H1 (cell line): ENCODE results near the gene TNS3. TPM values are rescaled to one million over a fixed set of nuclear protein-coding genes. Genes with fewer than 3 reads are reported as not detected.
A peak's percentile ranks its signal among the peaks of the same experiment; 100 is the strongest.

Source experiments
- CTCF ChIA-PET: fragments of 300-600 bp; sonication (Branson Sonifier 250); formaldehyde crosslinking; loops from one replicate; lab custom pipeline; 2021; ENCODE audit not compliant: partially characterized antibody; lab: Charles Lee
- POLR2A ChIA-PET: fragments of 300-600 bp; sonication (Branson Sonifier 250); formaldehyde crosslinking; loops from one replicate; lab custom pipeline; 2021; ENCODE audit warnings: inconsistent platforms; ENCODE audit not compliant: partially characterized antibody; lab: Charles Lee
- DNase-seq, 2 experiments: peaks; one replicate each; pipeline versions ENCODE4 v3.0.0 to v3.0.0-alpha.2; 2010 to 2022; ENCODE audit warnings: low spot score in 2 of 2, low read depth in 1 of 2, mixed read lengths in 1 of 2
- FAIRE-seq: peaks from 2 replicates; lab custom pipeline; 2011; peaks lifted over from hg19 to GRCh38; lab: Jason Lieb, UNC
- H2AFZ ChIP-seq: 2 replicates; pipeline ENCODE4 v1.8.1; 2012; ENCODE audit warnings: low read length, inconsistent platforms
- H2AK5ac ChIP-seq: 2 replicates; pipeline ENCODE4 v1.6.1; 2013; ENCODE audit warnings: low read depth, low read length
- H2BK120ac ChIP-seq: replicated peaks from 2 replicates; pipeline ENCODE3; 2013; ENCODE audit warnings: low read depth, low read length, inconsistent platforms
- H2BK12ac ChIP-seq: 2 replicates; pipeline ENCODE4 v1.6.1; 2013; ENCODE audit warnings: low read depth, low read length
- H2BK15ac ChIP-seq: 2 replicates; pipeline ENCODE4 v1.6.1; 2013; ENCODE audit warnings: low read length
- H2BK20ac ChIP-seq: 2 replicates; pipeline ENCODE4 v1.6.1; 2013; ENCODE audit warnings: low read length
- H2BK5ac ChIP-seq: 2 replicates; pipeline ENCODE4 v1.6.1; 2013; ENCODE audit warnings: low read depth, low read length
- H3K14ac ChIP-seq: 2 replicates; pipeline ENCODE4 v1.6.1; 2013; ENCODE audit warnings: inconsistent platforms; ENCODE audit not compliant: insufficient read length
- H3K18ac ChIP-seq: 2 replicates; pipeline ENCODE4 v1.6.1; 2013; ENCODE audit warnings: low read length; ENCODE audit errors: extremely low read depth
- H3K23ac ChIP-seq: 2 replicates; pipeline ENCODE4 v1.6.1; 2013; ENCODE audit warnings: inconsistent platforms; ENCODE audit not compliant: insufficient read length
- H3K23me2 ChIP-seq: 2 replicates; pipeline ENCODE4 v1.6.1; 2013; ENCODE audit warnings: low read depth, low read length
- H3K27ac ChIP-seq: 2 replicates; pipeline ENCODE4 v1.6.1; 2011; ENCODE audit warnings: low read depth, low read length, inconsistent platforms
- H3K27me3 ChIP-seq, 4 experiments: replicated peaks in 1 of 4; 1 replicate in 1 of 4; 2 replicates in 3 of 4; pipeline versions ENCODE4 v1.6.1 to v1.8.1; 2011 to 2013; ENCODE audit warnings: low read length in 3 of 4, mild to moderate bottlenecking in 3 of 4, inconsistent platforms in 2 of 4, mixed read lengths in 2 of 4, moderate library complexity in 1 of 4; ENCODE audit not compliant: control insufficient read depth in 3 of 4, insufficient read depth in 3 of 4; ENCODE audit errors: extremely low read depth in 1 of 4
- H3K36me3 ChIP-seq, 4 experiments: 2 replicates each; pipeline versions ENCODE4 v1.6.1 to v1.8.1; 2011 to 2013; ENCODE audit warnings: mild to moderate bottlenecking in 4 of 4, low read length in 3 of 4, moderate library complexity in 2 of 4, control low read depth in 1 of 4, inconsistent platforms in 1 of 4; ENCODE audit not compliant: insufficient read depth in 4 of 4, control insufficient read depth in 2 of 4
- H3K4ac ChIP-seq: replicated peaks from 2 replicates; pipeline ENCODE3; 2013; ENCODE audit warnings: low read length, low read depth, mixed read lengths, inconsistent platforms; ENCODE audit not compliant: insufficient read length
- H3K4me1 ChIP-seq, 4 experiments: replicated peaks in 1 of 4; 1 replicate in 1 of 4; 2 replicates in 3 of 4; pipeline versions ENCODE4 v1.6.1 to v1.8.1; 2011 to 2013; ENCODE audit warnings: low read length in 3 of 4, inconsistent platforms in 2 of 4, mixed read lengths in 1 of 4; ENCODE audit not compliant: insufficient read depth in 4 of 4, control insufficient read depth in 3 of 4
- H3K4me2 ChIP-seq, 2 experiments: 2 replicates each; pipeline versions ENCODE4 v1.6.1 to v1.8.1; 2011 to 2013; ENCODE audit warnings: low read depth in 2 of 2, low read length in 2 of 2, control low read depth in 1 of 2, inconsistent platforms in 1 of 2, mild to moderate bottlenecking in 1 of 2; ENCODE audit not compliant: insufficient read depth in 1 of 2
- H3K4me3 ChIP-seq, 4 experiments: fragments of 200-600, 300-600 bp in 1 of 4; sonication (generic), shearing (Covaris generic), sonication (Bioruptor Twin) in 1 of 4; 2 replicates each; pipeline versions ENCODE4 v1.5.1 to v1.8.1; 2011 to 2016; ENCODE audit warnings: low read length in 4 of 4, low read depth in 3 of 4, control low read depth in 2 of 4, inconsistent platforms in 2 of 4, mild to moderate bottlenecking in 2 of 4, mixed read lengths in 1 of 4, moderate library complexity in 1 of 4; ENCODE audit not compliant: insufficient read depth in 2 of 4; ENCODE audit errors: extremely low read depth in 1 of 4
- H3K56ac ChIP-seq: replicated peaks from 2 replicates; pipeline ENCODE3; 2013; ENCODE audit warnings: low read depth, mild to moderate bottlenecking, mixed read lengths, low read length, inconsistent platforms; ENCODE audit not compliant: insufficient read length
- H3K79me1 ChIP-seq: 2 replicates; pipeline ENCODE4 v1.6.1; 2013; ENCODE audit warnings: low read depth, low read length, control low read depth
- H3K79me2 ChIP-seq, 2 experiments: 2 replicates each; pipeline versions ENCODE4 v1.6.1 to v1.8.1; 2012 to 2013; ENCODE audit warnings: low read length in 2 of 2, mild to moderate bottlenecking in 2 of 2, inconsistent platforms in 1 of 2; ENCODE audit not compliant: insufficient read depth in 2 of 2, control insufficient read depth in 1 of 2
- H3K9ac ChIP-seq, 4 experiments: replicated peaks in 1 of 4; 1 replicate in 1 of 4; 2 replicates in 3 of 4; pipeline versions ENCODE4 v1.6.1 to v1.8.1; 2011 to 2013; ENCODE audit warnings: low read depth in 3 of 4, low read length in 3 of 4, control low read depth in 2 of 4, mild to moderate bottlenecking in 2 of 4, moderate library complexity in 2 of 4, inconsistent platforms in 1 of 4; ENCODE audit errors: extremely low read depth in 1 of 4
- H3K9me3 ChIP-seq, 2 experiments: 2 replicates each; pipeline versions ENCODE4 v1.6.1 to v1.8.1; 2012 to 2013; ENCODE audit warnings: mild to moderate bottlenecking in 2 of 2, moderate library complexity in 2 of 2, control low read depth in 1 of 2, inconsistent platforms in 1 of 2, low read depth in 1 of 2, low read length in 1 of 2, mixed read lengths in 1 of 2; ENCODE audit not compliant: insufficient read depth in 2 of 2
- H4K20me1 ChIP-seq, 2 experiments: replicated peaks in 1 of 2; 2 replicates each; pipeline versions ENCODE3 to v1.8.1; 2011 to 2013; ENCODE audit warnings: inconsistent platforms in 2 of 2, low read length in 2 of 2, mild to moderate bottlenecking in 1 of 2; ENCODE audit not compliant: insufficient read depth in 2 of 2, control insufficient read depth in 1 of 2
- H4K5ac ChIP-seq: 2 replicates; pipeline ENCODE4 v1.6.1; 2013; ENCODE audit warnings: low read length, low read depth, mixed read lengths, inconsistent platforms; ENCODE audit not compliant: insufficient read length
- H4K8ac ChIP-seq: 2 replicates; pipeline ENCODE4 v1.8.0; 2013; ENCODE audit warnings: mild to moderate bottlenecking, moderate library complexity, low read length, inconsistent platforms; ENCODE audit not compliant: insufficient read depth; ENCODE audit errors: extremely low read depth
- H4K91ac ChIP-seq: replicated peaks from 2 replicates; pipeline ENCODE3; 2013; ENCODE audit warnings: low read length, mixed read lengths, inconsistent platforms; ENCODE audit not compliant: insufficient read length
- BACH1 ChIP-seq: IDR thresholded peaks from 2 replicates; pipeline ENCODE4 v1.6.1; 2012; ENCODE audit warnings: low read length, improper control_type of control experiment
- BRCA1 ChIP-seq: IDR thresholded peaks from 2 replicates; pipeline ENCODE4 v1.6.1; 2012; ENCODE audit warnings: low read depth, low read length, improper control_type of control experiment
- SIN3A ChIP-seq, 2 experiments: IDR thresholded peaks in 1 of 2; conservative IDR thresholded peaks in 1 of 2; 2 replicates each; pipeline ENCODE4 v1.6.1; 2011 to 2012; ENCODE audit warnings: low read length in 2 of 2, improper control_type of control experiment in 1 of 2, low read depth in 1 of 2, mild to moderate bottlenecking in 1 of 2
- SP1 ChIP-seq: IDR thresholded peaks from 2 replicates; pipeline ENCODE4 v1.6.1; 2011; ENCODE audit warnings: low read depth, low read length
- WGBS, 2 experiments: shearing (Covaris generic) in 1 of 2; methylation state at CpG; one replicate each; pipeline versions ENCODE4 v1.1.6 to v1.1.7; 2013 to 2015; ENCODE audit warnings: low lambda C conversion rate in 2 of 2, mixed read lengths in 2 of 2, inconsistent platforms in 1 of 2, low coverage in 1 of 2, missing lambda C conversion rate in 1 of 2; ENCODE audit not compliant: insufficient replicate concordance in 2 of 2, insufficient coverage in 1 of 2, insufficient read length in 1 of 2; ENCODE audit errors: extremely low coverage in 1 of 2, missing lambda C conversion rate in 1 of 2; 5-methylcytosine and 5-hydroxymethylcytosine counted together
- polyA plus RNA-seq, 7 experiments: library from polyadenylated mRNA; depleted of rRNA in 3 of 7; stranded (reverse) in 5 of 7; unstranded in 2 of 7; fragments of >200 nt in 5 of 7; fragments of 200-250 nt in 2 of 7; gene quantifications; 1 replicate in 5 of 7; 2 replicates in 1 of 7; 4 replicates in 1 of 7; pipeline versions ENCODE4 v1.2.1 to v1.2.3, GENCODE V29; 2011 to 2013; ENCODE audit warnings: missing spikeins in 2 of 7, mixed read lengths in 2 of 7
- total RNA-seq: library from RNA; stranded (reverse); fragmentation: NEBNext Ultra II Directional; extraction: Animal tissue kit (Norgen Biotek cat#: 25700); gene quantifications from 2 replicates; pipeline ENCODE4 v1.2.1, GENCODE V29; 2021

TNS3 gene
- total and polyA plus RNA-seq, 2 of the 8 experiments (the other 6 are each of a cell fraction or from before 2014, with no cell fraction given), result 11.9 to 24.2 TPM

DNA sequence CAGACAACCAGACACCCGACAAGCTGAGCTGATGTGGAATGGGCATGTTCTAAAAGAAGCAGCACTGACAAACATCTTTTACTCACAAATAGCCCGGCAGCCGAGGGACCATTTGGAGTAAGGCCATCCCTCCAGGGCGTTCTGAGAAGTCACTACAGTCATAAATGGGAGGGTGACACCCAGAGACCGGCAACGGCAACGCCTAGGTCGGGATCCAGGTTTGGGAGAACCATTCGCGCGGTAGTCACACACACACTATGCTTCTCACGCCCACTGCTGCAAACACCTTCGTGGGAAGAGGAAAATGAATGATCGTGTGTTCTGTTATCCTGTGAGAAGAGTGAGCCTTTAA, 9.8 kb downstream of the TNS3 start:
- CTCF ChIA-PET, result interaction anchor here (1.2 to 2.2 kb wide), 5 partner anchors 10 to 306 kb away, joined by 3 to 9 read pairs (median 6); partner anchors contain the start of gene TNS3
- no peak overlapping the region for H3K4ac ChIP-seq
- H3K23me2 ChIP-seq, result no peaks in the 10 kb centered on the region; the same call in 1 of the 2 replicates
- H3K4me3 ChIP-seq, result no peak overlapping the region
- no peak overlapping the region; a peak in 1 of 7 replicates for H3K9ac ChIP-seq
- peaks cover 18% of the 10 kb centered on the region for H3K79me1 ChIP-seq
- POLR2A ChIA-PET, result interaction anchor here (1.8 to 2.1 kb wide), 2 partner anchors 10 to 26 kb away, joined by 5 to 9 read pairs; partner anchors contain the start of gene TNS3
- TF ChIP-seq BRCA1 (no peak), BACH1 (no peak), SIN3A (conservative IDR thresholded peaks at IDR 0.05 in 1 of 2, IDR thresholded peaks at IDR 0.05 in 1 of 2; ENCODE audit: low read depth in 1 of 2, low read length in 2 of 2) (no peak), SP1 (no peak)
- TF ChIP-seq, all 59 proteins: peak for 0
- peak overlapping the region; percentile 62; the same call in 1 of the 2 replicates for H2BK5ac ChIP-seq
- no peak overlapping the region for H3K18ac ChIP-seq
- H2AK5ac ChIP-seq, result 0 out of 2 replicates have a peak overlapping the region, but pooled peaks have one; percentile 75
- H4K20me1 ChIP-seq, result peaks cover 0 to 1% of the 10 kb centered on the region in 2 experiments
- H2BK120ac ChIP-seq, result no peak overlapping the region
- H2BK20ac ChIP-seq, result no peak overlapping the region
- no peaks in the 10 kb centered on the region for H3K36me3 ChIP-seq
- no peak overlapping the region for H2AFZ ChIP-seq
- H3K4me2 ChIP-seq, result no peak overlapping the region
- WGBS, 2 experiments, result 93% methylated on average over 13 of the region's 14 CpGs; no CpG with 5 or more reads in 1 of the 2 experiments
- H4K8ac ChIP-seq, result no peak overlapping the region
- H3K23ac ChIP-seq, result no peak overlapping the region
- H2BK15ac ChIP-seq, result 0 out of 2 replicates have a peak overlapping the region, but pooled peaks have one; percentile 36
- no peak overlapping the region for H3K14ac ChIP-seq
- H3K9me3 ChIP-seq, result no peaks in the 10 kb centered on the region
- H4K91ac ChIP-seq, result no peak overlapping the region
- H3K79me2 ChIP-seq, result peaks cover 0 to 45% of the 10 kb centered on the region in 2 experiments; a peak in 2 of 4 replicates
- H3K27me3 ChIP-seq, result no peaks in the 10 kb centered on the region
- H4K5ac ChIP-seq, result no peak overlapping the region
- H2BK12ac ChIP-seq, result no peak overlapping the region
- H3K56ac ChIP-seq, result no peak overlapping the region
- FAIRE-seq, result no peak
- H3K4me1 ChIP-seq, result peaks cover 0 to 21% (median 11%) of the 10 kb centered on the region in 4 experiments; a peak in 6 of 7 replicates
- H3K27ac ChIP-seq, result no peak overlapping the region
- no peak for DNase-seq
